ENCODE measurements around the gene TMEM214.
A peak's percentile ranks its signal among the peaks of the same experiment; 100 is the strongest.

The TMEM214 gene, protein sequence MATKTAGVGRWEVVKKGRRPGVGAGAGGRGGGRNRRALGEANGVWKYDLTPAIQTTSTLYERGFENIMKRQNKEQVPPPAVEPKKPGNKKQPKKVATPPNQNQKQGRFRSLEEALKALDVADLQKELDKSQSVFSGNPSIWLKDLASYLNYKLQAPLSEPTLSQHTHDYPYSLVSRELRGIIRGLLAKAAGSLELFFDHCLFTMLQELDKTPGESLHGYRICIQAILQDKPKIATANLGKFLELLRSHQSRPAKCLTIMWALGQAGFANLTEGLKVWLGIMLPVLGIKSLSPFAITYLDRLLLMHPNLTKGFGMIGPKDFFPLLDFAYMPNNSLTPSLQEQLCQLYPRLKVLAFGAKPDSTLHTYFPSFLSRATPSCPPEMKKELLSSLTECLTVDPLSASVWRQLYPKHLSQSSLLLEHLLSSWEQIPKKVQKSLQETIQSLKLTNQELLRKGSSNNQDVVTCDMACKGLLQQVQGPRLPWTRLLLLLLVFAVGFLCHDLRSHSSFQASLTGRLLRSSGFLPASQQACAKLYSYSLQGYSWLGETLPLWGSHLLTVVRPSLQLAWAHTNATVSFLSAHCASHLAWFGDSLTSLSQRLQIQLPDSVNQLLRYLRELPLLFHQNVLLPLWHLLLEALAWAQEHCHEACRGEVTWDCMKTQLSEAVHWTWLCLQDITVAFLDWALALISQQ

DNA sequence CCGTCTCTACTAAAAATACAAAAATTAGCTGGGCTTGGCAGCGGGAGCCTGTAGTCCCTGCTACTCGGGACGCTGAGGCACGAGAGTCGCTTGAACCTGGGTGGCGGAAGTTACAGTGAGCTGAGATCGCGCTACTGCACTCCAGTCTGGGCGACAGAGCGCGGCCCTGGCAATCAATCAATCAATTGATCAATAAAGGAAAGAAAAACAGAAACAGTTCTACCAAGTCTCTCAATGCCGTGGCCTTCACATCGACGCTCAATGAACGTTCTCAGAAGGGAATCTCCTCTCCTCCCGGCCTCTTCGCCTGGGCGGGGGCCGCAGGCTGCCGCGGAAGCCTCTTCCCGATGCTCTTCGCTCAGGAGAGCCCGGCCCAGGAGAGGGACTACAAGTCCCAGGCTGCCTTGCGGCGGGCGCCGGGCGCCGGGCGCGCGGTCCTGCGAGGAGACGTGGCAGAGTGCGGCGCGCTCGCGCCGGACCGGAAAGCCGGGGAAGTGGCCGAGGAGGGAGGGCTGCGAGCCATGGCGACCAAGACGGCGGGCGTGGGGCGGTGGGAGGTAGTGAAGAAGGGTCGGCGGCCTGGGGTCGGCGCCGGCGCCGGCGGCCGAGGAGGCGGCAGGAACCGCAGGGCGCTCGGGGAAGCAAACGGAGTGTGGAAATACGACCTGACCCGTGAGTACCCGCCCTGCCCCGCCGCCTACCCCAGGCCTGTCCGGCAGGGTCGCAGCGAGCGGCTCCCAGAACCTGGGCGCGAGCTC is at the start of gene TMEM214:
TSS of gene TMEM214 (plus strand) at position 471 of the 758 bp plus-strand sequence. CDS start at position 522, 51 bp downstream.
- DNase-seq: peak; percentile 72 to 76

DNA sequence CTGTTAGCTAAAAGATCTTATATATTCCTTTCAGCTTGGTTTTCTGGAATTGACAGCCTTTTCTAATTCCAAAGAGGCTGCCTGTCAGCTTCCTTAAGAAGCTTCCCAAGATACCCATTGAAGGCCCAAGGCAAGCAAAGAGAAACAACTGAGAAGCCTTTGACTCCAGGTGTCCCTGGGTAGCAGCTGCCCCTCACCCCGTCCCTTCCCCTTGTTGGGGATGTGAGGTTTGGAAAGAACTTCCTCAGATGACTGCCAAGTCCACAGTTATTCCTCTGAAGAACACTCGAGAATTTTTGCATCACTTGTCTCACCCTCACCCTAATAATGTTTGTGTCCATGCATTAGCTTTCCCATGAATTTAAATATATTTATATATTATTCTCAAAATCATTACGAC is 49.0 kb upstream of the TMEM214 start:
- no peak for DNase-seq

DNA sequence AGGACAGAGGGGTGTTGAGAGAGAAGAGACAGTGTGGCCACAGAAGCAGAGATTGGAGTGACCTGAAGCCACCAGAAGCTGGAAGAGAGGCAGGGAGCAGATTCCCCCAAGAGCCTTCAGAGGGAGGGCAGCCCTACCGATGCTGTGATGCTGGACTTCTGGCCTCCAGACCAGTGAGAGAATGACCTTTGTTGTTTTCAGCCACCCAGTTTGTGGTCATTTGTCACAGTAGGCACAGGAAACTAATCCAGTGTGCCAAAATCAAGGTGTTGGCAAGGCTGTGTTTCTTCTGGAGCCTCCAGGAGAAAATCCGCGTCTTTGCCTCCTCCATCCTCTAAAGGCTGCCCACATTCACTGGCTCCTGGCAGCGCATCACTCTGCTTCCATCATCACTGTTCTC is 47.0 kb upstream of the TMEM214 start:
- DNase-seq: no peak

DNA sequence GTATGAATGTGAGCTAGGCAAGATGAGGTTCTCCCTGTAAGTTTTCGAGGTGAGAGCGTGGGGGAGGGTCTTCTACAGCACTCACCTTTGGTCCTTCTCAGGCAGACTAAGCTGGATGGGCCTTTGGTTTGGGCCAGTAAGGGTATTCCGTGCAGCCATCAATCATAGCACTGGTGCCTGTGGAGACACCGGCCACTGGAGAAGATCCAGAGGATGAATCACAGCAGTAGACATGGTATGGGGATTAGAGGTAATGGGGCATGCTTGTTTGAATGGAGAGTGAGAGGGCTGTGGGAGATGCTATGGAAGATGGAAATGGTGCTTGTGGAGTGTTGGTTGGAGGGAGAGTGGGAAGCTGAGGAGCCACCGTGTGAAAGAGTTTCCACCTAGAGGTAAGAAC is 46.2 kb upstream of the TMEM214 start:
- DNase-seq: no peak

DNA sequence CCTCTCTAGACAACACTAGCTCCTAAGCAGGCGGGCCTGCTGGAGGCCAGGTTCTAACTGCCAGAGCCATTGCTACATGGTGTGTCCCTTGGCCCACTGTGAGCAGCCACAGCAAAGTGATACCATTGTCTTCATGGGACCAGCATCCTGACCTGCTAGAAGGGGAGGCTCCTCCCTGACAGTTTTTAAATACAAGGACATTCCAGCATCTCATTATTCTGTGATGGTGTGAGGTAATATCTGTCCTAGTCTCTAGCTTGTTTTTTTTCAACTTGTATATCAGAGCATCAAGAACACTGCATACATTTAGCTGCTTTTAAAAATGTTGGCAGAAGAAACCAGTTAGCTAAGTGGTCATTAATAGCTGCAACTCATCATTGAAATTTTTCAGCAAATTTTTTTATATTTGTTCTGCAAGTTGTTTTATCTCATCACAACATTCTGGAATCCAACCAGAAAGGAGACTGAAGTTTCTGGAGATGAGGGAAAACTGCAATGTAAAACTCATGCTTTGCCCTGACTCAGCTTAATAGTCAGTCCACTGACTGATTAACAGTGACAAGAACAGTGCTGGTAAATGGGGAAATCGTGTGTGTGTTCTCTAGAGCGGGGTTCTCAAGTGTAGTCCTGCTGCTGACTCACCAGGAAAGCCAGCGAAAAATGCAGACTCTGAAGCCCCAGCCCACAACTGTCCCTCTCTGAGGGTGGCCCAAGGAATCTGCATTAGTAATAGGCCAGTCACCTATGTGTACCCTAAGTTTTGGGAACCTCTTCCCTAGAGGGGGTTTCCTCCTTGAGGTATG is 44.5 kb upstream of the TMEM214 start:
- no peak for DNase-seq

DNA sequence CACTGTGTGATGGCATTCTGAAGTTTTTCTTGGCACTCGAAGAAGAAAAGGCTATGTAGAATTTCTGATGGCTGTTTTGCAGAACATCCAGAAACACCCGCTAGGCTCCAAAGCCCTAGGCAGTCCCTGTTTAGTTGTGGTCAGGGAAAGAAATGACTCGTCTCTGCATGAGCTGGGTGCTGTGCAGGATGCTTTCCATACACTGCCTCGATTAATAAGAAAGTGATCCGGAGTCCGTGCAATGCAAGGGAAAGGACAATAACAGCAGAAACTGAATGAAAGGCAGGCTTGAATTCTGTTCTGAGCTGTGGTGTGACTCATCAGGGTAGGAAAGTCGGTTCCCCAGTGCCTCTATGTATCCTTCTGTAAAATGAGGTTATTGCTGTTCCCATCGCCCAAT is 43.6 kb upstream of the TMEM214 start:
- no peak for DNase-seq

DNA sequence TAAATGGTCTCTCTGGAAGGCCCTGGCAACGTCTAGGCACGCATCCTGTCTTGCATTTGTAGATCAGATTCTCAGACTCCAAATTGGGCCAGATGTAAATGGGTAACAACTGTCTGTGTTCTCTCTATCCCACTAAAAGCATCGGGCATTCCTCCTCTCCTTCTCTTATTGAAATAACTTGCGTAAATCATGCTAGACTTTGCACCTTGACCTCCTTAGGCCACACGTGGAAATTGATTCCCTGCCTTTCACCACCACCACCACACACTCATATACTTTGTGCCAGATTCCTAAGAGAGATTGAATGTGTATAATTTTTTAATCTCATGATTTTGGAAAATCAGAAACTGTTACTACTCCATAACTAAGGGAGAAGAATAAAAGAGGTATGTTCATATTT is 41.0 kb upstream of the TMEM214 start:
- DNase-seq: no peak

DNA sequence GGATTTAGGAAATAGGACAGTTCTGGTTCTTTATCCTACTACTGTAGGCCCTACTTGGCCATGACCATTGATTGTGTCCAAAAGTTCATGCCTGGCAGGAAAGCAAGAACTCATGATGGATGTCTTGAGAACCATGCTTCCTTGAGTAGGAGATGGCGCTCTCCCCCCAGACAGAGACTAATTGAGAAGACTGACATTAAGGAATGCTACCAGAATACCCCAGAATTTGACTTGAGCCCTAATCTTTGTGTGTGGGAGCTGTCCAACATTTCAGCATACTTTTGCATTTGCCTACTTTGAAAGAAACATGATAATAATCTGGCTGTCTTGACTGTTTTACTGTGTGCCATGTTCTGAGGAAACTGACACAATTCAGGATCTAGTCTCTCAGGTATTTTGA is 39.0 kb upstream of the TMEM214 start:
- no peak for DNase-seq

DNA sequence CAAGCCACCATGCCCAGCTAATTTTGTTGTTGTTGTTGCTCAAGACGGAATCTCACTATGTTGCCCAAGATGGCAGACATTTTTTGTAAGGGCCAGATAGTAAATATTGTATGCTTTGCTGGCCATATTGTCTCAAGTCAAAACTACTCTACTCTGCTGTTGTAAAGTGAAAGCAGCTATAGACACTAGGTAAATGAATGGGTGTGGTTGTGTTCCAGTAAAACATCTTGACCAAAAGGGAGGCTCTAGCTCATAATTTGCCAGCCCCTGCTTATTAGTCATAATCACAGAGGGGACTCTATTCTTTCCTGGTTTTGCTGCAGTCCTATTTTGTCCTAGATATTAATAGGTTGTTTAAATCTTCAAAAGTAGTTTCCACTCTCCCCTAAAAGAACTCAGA is 37.8 kb upstream of the TMEM214 start:
- no peak for DNase-seq

DNA sequence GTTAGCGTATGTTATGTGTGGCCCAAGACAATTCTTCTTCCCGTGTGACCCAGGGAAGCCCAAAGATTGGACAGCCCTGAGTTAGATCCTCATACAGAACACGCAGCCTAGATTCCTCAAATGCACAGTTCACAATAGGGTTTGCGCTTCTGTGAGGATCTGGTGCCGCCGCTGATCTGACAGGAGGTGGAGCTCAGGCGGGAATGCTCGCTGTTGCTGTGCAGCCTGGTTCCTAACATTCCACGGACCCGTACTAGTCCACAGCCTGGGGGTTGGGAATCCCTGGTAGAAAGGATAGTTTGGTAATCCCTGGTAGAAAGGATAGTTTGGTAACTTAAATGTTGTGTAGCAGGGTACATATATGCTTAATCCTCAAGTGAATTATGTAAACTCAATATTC is 35.4 kb upstream of the TMEM214 start:
- DNase-seq: no peak

DNA sequence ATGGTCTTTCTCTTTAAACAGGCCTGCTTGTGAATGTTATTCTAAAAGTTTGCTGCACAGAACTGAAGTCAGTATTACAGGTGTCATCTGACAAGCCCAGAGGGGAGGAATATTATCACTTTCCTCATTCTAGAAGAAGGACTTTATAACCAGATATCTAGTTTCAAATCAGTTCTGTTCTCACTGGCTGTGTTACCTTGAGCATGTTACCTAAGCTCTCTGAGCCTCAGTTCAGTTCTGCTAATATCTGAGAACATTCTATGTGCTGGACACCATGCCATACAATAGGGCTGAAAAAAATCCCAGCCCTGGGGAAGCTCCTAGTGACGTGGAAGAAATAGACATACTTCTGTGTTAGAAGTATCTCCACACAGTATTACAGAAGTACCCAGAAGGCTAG is 34.4 kb upstream of the TMEM214 start:
- no peak for DNase-seq

DNA sequence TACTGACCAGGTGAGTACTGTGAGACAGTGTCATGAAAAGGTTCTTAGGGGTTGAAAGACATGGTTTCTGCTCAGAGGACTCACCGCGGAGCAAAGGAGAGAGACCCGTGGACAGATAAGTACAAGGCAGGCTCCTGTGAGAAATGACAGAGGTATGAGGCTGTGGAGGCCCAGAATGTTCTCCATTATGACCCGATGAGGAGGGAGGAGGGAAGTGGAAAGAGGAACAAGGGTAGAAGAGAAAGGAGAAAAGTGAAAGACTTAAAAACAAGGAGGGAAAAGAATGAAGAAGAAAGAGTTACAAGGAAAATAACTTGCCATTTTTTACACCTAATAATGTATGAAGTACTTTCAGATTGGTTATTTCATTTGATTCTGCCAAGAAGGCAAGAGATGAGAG is 32.5 kb upstream of the TMEM214 start:
- no peak for DNase-seq

DNA sequence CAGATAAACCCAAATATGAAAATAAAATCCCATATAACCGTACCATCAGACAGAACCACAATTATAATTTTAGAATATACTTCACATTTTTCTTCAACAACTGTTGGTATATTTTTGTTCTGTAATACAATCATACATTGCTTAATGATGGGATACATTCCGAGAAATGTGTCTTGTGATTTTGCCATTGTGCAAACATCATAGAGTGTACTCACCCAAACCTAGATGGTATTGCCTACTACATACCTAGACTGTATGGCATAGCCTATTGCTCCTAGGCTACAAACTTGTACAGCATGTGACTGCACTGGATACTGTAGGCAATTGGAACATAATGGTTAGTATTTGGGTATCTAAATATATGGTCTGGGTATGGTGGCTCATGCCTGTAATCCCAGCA is 31.8 kb upstream of the TMEM214 start:
- DNase-seq: no peak

DNA sequence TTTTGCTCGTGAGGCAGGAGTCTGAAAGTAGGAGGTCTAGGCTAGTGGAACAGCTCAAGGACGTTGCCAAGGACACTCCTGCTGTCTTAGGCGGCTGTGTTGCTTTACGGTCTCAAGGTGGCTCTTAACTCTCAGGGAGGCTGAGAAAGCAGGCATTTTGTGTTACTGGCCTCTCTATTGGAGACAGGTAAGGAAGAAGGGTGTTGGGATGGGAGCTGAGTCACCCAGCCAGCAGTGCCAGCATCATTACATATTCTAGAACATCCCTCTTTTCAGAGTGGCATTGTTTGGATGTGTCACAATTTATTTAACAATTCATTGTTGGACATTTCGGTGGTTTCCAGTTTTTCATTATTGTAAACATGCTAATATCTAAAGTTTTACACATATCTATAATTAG is 30.8 kb upstream of the TMEM214 start:
- DNase-seq: no peak

DNA sequence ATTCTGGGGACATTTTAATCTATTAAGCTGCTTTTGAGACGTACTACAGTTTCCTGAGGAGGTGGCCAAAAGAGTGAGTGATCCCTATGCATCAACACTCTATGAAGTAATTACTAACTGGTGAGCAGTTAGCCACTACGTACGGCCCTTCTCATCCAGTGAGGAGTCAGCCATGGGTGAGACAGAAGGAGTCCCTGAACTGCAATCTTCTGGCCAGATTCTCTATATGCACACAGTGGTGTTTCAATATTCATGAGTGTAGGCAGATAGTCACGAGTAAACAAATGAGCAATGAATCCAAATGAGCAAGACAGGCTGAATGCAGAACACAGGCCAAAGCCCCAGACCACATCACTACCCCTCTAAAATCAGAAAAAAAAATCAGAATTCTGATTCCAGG is 29.8 kb upstream of the TMEM214 start:
- no peak for DNase-seq

DNA sequence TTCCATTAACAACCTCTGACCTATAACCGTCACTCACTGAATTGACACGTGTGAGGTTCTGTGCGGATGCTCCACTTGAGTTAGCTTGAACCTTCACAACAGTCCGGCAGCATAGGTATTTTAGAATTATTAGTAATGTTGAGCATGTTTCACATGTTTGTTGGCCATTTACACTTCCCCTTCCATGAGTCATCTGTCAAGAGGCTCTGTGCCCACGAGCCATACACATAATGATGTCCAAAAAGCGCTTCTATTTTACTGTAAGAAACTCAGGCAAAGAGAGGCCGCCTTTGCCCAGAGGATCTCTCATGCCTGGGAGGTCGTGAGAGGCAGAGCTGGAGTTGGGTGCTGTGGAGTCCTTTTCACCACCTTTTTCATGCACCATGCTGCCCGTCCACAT is 28.9 kb upstream of the TMEM214 start:
- no peak for DNase-seq

DNA sequence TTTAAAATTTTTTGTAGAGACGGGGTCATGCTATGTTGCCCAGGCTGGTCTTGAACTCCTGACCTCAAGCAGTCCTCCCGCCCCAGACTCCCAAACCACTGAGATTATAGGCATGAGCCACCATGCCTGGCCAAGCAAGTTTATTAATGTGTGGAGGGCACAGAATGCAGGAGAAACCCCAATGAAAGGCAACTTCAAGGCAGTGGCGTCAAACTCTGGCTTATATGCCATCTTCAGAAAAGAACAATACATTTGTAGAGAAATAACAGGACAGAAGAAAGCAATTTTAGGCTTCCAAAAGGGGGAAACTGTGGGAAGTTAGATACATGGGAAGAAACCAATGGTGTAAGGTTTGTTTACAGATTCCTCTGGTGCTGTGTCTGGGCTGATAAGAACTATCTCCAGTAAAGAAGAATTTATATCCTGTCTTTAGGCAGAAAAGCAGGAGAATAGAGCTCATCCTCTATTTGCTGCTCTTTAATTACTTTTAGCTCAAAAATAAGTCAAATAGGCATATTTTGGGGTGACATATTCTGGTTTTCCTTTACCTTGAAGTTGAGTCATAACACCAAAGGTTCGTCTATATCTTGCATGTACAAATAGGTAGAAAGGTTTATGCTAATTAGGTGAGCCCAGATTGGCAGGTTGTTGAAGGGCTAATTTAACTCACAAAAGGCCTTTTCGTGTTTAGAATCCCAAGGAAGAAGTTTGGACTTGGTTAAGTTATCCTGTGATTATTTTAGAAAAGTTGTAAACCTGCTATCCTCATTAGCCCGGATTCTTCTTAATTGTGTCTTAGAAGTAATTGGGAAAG is 26.0 kb upstream of the TMEM214 start:
- DNase-seq: no peak

DNA sequence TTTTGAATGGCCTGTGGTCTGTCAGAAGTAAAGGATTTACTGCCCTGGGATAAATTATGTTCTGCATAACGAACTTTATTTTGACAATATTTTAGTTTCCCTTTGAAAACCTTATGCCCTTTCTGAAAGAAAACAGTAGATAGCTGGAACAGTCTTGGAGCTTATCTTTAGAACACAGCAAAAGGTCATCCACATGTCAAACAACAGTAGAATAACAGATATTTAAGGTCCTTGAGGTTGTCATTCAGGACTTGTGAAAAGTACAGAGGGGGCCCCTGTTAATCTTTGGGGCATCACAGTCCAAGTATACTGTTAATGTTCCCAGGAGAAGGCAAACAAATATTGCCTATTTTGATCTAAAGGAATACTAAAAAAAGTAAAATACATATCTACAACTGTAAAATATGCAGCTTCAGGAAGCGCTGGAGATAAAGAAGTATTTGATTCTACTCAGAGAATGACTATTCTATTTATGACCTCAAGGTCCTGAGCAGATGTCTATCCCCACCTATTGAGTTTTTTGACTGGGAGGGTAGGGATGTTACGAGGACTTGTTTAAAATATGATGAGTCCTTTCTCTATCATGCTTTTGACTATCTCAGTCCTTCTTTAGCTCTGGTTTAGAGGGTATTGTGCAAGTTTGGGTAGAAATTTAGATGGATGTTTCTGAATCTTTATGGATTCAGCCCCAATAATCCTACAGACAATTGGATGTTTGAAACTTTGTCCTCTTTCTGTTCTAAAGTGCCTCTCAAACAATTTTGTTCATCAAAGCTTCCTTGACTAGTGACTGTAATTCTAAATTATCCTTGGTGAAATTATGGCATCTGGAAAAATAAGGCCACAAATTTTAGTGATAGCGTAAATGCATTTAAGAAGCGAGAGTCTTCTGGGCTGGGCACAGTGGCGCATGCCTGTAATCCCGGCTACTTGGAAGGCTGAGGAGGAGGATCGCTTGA is 25.1 kb upstream of the TMEM214 start:
- DNase-seq: no peak

DNA sequence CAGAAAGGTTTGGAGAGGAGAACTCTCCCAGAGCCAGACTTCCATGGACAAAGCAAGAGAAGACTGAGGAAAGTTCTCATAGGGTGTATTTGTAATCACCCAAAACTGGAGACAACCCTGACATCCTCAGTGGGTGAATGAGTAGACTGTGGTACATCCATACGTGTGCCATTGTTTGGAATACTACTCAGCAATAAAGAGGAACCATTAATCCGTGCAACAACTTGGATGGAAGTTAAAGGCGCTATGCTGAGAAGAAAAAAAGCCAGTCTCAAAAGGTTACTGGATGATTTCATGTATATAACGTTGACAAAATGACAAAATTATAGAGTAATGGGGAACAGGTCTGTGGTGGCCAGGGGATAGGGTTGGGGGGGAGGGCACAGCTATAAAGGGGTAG is 24.1 kb upstream of the TMEM214 start:
- no peak for DNase-seq

DNA sequence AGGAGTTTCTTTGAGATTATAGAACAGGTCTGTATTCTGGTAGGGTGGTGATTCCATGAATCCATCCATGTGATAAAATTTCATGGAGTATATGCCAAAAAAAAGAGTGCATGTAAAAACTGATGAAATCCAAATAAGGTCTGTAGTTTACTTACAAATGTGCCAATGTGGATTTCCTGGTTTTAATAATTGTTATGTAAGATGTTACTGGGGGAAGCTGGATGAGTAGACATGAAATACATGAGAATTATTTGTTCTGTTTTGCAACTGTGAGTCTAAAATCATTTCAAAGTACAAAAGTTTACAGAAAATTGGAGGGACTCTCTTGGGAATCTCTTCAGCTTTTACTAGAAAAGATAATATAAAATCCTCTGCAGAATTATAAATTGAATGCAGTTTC is 23.7 kb upstream of the TMEM214 start:
- DNase-seq: no peak

DNA sequence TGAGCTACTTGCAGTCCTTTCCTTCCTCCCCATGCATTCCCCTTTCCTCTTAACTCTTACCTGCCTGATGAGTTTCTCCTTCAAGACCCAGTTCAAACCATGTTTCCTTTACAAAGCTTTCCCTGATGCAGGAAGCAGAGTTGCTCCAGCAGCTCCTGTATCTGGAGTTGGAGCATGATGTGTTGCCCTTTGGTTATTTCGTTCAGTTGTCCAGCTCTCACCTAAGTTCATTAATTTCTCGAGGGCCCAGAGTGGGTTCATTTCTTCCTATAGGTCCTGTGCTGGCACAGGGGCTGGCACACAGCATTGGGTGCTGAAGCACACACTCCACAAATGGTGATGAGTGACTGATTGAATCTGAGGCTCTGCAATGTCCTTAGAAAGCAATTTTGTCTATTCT is 23.0 kb upstream of the TMEM214 start:
- no peak for DNase-seq
